HG02885 (cell line): ENCODE measurements around the gene LORICRIN.

Source experiments
- ATAC-seq: cut with Tn5 transposase; IDR thresholded peaks from one replicate; pipeline ENCODE4 v1.9.1; 2021; ENCODE audit warnings: mild to moderate bottlenecking; ENCODE audit not compliant: unreplicated experiment, poor library complexity

The LORICRIN gene

DNA sequence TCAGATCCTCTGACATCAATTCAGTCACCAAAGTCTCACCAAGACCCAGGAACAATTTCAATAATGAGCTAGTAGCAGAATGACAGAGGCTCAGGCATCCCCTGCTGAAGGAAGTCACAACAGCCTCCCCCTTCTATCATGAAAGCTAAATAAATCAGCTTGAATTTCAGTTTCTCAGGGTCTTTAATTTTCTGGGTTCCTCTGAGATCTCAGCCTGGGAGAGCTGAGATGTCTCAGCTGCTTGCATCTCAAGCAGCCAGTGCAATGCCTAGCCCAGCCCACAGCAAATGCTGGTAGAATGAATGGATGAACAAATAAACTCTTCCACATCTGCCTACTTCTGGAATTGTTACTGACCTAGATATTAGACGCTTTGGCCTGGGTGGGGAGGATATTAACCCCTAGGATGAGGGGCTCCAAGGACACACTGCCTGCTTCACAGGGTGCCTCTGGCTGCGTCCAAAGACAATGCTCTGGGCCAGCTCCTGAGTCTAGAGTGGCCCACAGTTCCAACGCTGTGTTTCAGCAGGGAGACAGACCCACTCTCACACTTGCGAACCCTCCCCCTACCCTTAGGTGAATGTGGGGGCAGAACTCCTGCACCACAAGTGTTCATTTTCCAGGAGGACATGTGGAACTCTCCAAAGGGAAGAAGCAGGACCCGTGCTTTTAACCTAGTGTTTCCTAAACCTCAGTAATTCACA, 11.2 kb upstream of the LORICRIN start:
- no peak for ATAC-seq

GRCh38 chr1:153250166-153250565, 9.3 kb upstream of the LORICRIN start:
- no peak for ATAC-seq

DNA sequence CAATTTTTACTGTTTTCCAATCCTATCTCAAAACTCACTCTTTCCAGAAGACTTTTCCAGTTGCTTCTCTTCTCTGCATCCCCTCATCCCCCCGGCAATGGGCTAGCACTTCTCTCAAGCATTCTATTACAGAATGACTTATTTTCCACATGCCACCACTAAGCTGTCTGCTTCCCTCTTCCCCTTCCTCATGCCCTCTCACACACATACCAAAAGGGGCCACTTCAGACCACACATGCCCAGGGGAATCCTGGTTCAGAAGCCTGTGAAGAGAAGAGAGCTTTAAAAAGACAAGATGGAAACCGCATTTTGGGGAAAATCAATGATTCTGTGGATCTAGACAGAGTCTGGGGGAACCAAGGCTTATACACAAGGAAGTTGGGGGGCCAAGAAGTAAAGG, 8.4 kb upstream of the LORICRIN start:
- no peak for ATAC-seq

- ATAC-seq, result no peak
Measured at GRCh38 chr1:153251562-153251961, 7.9 kb upstream of the LORICRIN start.

- ATAC-seq, result no peak
Measured at GRCh38 chr1:153251988-153252387, 7.5 kb upstream of the LORICRIN start.

DNA sequence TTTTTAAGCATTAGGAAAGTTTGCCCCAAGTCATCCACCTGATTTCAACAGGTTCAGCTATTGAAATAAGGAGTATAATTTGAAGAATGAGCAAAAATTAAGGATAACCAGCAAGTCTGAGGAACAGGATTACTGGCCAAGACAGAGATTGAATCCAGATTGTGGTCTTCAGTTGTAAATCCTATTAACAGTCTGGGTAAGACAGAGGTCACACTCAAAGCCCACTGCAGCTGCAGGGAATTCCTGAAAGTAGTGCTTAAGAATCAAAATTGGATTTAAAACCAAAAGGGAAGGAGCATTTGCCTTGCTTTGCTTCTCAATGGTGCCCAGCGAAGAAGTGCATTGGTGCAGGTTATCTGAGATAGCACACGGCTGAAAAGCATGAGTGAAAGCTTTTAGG, 6.4 kb upstream of the LORICRIN start:
- ATAC-seq, result no peak

DNA sequence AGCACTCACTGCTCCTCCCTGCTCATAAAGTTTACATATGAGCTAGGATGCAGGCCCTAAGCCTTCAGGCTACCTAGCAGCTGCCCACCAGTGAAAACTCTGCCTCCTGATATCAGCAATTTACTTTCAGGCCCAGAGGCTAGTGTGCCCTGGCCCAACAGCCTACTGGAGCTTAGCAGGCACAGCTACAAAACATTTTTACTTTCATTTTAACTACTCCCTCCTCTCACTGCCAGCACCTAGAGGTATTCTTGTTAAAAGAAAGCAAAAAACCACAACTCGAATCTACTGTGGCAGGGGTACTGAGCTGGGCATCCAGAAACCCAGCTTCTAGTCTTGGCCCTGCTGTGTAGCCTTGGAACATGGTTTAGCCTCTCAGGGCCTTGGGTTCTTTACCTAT, 5.8 kb upstream of the LORICRIN start:
- no peak for ATAC-seq

DNA sequence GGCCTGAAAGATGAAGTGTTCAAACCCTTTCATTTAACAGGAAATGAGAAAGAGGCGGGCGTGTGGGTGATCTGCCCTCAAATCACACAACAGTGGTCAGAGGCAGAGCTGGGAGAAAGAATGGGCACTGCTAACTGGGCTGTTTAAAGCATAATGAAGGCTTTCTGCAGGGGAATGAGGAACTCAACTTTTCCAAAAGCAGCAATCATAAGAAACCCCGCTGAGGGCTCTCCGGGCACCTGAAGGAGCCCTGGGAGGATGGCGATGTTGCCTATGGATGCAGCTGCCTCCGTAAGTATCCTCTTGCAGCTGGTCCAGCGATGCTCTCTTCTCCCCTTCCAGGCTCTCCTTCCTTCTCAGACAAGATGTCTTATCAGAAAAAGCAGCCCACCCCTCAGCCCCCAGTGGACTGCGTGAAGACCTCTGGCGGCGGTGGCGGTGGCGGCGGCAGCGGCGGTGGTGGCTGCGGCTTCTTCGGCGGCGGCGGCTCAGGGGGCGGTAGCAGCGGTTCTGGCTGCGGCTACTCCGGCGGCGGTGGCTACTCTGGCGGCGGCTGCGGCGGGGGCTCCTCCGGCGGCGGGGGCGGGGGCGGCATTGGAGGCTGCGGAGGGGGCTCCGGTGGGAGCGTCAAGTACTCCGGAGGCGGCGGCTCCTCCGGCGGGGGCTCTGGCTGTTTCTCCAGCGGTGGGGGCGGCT, 1.2 kb downstream of the LORICRIN start:
- ATAC-seq, result no peak

DNA sequence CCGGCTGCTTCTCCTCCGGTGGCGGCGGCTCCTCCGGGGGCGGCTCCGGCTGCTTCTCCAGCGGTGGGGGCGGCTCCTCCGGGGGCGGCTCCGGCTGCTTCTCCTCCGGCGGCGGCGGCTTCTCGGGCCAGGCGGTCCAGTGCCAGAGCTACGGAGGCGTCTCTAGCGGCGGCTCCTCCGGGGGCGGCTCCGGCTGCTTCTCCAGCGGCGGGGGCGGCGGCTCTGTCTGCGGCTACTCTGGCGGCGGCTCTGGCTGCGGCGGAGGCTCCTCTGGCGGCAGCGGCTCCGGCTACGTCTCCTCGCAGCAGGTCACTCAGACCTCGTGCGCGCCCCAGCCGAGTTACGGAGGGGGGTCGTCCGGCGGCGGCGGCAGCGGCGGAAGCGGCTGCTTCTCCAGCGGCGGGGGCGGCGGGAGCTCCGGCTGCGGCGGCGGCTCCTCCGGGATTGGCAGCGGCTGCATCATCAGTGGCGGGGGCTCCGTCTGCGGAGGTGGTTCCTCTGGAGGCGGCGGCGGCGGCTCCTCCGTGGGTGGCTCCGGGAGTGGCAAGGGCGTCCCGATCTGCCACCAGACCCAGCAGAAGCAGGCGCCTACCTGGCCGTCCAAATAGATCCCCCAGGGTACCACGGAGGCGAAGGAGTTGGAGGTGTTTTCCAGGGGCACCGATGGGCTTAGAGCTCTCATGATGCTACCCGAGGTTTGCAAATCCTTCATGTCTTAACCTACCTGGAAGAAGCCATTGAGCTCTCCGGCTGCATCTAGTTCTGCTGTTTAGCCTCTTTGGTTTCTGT, 2.0 kb downstream of the LORICRIN start:
- no peak for ATAC-seq

- no peak for ATAC-seq
Measured at GRCh38 chr1:153262070-153262366, 2.5 kb downstream of the LORICRIN start.

DNA sequence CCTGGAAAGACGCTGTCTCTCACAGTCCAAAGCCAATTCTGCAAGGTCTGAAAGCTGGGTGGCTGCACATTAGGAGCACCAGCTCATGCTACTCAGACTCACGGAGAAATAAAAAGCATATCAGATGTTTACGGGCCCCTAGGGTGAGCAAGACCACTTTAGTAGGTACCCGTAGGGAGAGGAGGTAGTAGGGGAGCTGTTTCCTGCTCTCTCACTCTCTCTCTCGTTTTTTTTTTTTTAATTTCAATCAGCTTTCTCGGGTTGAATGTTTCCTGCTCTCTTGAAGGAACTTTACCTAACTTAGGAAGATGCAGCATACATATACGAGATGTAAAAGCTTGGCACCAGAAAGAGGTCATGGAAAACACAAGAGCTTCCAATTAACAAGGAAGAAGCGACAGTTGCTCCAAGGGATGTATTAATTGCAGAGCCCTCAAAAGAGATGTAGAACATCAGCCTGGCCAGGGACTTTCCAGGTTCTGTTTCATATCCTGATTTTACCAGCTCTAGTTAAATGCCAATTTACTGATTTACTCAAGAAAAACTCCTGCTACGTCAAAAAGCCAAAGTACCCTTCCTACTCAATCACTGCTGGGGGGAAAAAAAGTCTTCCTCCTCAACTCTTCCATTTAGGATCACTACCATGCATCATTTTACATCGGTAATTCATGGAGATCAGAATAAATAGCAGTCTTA, 3.1 kb downstream of the LORICRIN start:
- ATAC-seq, result no peak

DNA sequence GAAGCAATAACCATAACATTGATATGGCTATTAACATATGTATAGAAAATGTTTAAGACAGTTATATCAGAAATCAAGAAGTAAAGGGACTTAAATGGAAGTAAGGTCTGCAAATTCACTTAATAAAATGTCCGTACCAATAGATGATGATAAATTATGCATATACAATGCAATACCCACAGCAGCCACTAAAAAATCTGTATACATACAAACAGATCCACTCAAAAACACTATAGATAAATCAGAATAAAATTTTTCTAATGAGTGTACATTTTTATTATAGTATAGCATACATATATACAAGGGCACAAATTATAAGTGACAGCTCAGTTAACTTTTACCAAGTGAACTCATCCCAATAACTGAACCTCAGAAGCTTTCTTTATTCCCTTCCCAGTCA, 6.0 kb downstream of the LORICRIN start:
- no peak for ATAC-seq

GRCh38 chr1:153271711-153272110, 12.2 kb downstream of the LORICRIN start:
- ATAC-seq, result no peak

DNA sequence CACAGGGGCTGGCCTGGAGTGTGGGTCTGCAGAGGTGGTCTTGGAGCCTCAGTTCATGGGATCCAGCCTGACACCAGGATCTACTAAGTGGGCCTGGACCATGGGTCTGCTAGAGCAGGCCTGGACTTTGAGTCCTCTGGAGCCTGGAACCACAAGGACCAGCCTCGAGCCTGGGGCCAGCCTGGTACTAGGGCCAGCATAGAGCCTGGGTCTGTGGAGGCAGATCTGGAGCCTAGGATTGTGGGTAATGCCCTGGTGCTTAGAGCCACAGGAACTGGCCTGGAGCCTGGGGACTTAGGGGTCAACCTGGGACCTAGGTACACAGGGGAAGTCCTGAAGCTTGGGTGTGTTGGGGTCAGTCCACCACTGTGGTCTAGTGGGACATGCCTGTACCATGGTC, 12.7 kb downstream of the LORICRIN start:
- no peak for ATAC-seq

DNA sequence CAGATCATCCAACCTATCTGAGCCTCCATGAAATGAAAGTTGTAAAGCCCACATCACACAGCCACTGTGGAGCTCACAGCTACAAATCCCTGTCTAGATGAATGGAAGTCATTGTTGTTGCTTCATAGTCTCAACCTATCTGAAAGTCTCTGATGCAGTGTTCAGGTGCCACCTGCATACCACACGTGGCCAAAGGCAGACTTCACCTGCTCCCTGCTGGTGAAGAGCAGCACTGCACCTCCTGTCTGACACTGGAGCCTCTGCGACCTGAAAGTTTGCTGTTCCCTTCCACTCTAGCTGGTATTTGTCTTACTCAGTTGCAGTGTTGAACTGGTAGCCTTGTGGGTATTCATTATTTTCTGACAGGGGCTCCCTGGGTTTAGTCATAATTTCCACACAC, 18.4 kb downstream of the LORICRIN start:
- peak; percentile 64 for ATAC-seq

DNA sequence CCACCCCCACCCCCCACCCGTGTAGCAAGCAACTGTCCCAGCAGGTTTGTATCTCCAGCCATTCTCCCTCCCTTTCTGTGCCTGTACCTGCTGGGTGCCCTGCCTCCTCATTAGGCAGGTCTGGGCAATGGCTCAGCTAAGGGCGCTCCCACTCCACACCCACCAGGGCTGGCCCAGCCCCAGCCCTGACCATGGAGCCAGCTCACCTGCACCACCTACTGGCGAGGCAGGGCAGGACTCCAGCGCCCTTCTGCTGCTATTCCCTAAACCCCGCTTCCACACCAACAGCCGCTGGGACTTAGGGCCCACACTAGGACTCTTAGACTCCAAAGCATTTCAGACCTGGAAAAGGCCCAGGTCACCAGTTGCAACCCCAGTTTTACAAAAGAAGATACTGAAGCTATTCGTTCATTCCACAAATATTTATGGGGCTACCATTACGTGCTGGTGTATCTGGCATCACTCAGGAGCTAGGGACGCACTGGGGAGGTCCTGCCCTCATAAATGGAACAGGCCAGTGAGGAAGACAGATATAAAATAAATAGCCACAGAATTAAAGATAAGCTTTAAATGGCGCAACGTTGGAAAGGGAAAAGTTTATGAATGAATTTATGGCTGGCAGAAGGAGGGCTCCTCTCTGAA, 29.3 kb downstream of the LORICRIN start:
- no peak for ATAC-seq

- no peak for ATAC-seq
Measured at GRCh38 chr1:153291514-153291913, 32.0 kb downstream of the LORICRIN start.

- no peak for ATAC-seq
Measured at GRCh38 chr1:153292185-153292584, 32.7 kb downstream of the LORICRIN start.

DNA sequence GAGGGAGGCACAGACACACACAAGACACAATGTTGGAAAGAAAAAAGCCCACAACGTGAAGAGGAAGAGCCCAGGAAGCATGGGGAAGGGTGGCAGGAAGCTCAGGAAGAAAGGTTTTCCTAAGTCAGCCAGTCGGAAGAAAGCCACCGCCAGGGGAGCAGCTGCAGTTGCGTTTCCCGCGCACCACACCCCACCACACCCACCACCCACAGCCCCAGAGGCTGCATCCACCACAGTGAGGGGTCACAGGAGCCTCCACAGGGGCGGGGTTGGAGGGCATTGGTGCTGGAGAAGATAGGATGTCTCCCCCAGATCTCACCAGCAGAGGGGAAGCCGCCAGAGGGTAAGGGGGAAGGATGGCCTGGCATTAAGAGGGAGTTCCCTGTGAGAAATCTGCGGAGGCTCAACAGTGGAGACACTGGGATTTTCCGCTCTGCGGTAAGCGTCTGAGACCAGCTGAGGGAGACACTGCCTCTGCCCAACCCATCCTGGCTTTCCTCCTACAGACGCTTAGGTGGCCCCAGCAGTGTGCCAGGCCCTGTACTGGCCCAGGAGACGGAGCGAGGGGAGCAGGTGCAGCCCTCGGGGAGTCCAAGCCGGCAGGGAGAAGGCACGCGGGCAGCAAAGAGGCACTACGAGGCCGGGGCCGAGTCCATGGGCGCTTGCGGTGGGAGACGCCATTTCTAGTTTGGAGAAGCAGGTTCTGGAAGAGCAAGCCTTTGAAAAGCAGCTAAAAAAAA, 33.4 kb downstream of the LORICRIN start:
- ATAC-seq, result no peak

- ATAC-seq, result no peak
Measured at GRCh38 chr1:153293480-153293775, 33.9 kb downstream of the LORICRIN start.
